HEK293 (cell line): ENCODE results near the gene CARMIL3.
"Not testable (repeated sequence)": the region's sequence is repeated elsewhere in the genome, so short reads cannot be mapped to it uniquely, and the experiment has no call there.

ENCODE experiments used
- CTCF ChIA-PET: fragments of 350-600 bp; formaldehyde crosslinking; extraction: SDS; loops from one replicate; lab custom pipeline; 2021; ENCODE audit warnings: antibody characterized with exemption; lab: Yijun Ruan, JAX
- POLR2A ChIA-PET: fragments of 300-600 bp; formaldehyde crosslinking; extraction: SDS; loops from one replicate; lab custom pipeline; 2020; ENCODE audit warnings: antibody characterized with exemption, inconsistent platforms; lab: Yijun Ruan, JAX
- H3K27ac ChIP-seq: fragments of 200-500 bp; sonication (Bioruptor generic); 2 replicates; pipeline ENCODE4 v1.5.1; 2014; ENCODE audit warnings: low read depth, low read length, control low read depth, inconsistent platforms; ENCODE audit errors: extremely low read depth
- H3K36me3 ChIP-seq, 2 experiments: fragments of 200-500 bp in 1 of 2; sonication (Bioruptor generic) in 1 of 2; 1 replicate in 1 of 2; 2 replicates in 1 of 2; pipeline ENCODE4 v1.5.1; 2014 to 2017; ENCODE audit warnings: inconsistent platforms in 2 of 2, low read length in 2 of 2; ENCODE audit not compliant: control insufficient read depth in 2 of 2, insufficient read depth in 1 of 2
- H3K4me1 ChIP-seq: fragments of 200-500 bp; sonication (Bioruptor generic); 2 replicates; pipeline ENCODE4 v1.5.1; 2014; ENCODE audit warnings: mild to moderate bottlenecking, low read length, inconsistent platforms; ENCODE audit not compliant: control insufficient read depth, insufficient read depth
- H3K4me3 ChIP-seq: 2 replicates; pipeline ENCODE4 v1.5.1; 2011; ENCODE audit warnings: low read depth, mild to moderate bottlenecking, control low read depth, low read length, moderate library complexity
- H3K9me3 ChIP-seq: fragments of 200-500 bp; sonication (Bioruptor generic); 2 replicates; pipeline ENCODE4 v1.5.1; 2014; ENCODE audit warnings: low read depth, low read length, inconsistent platforms; ENCODE audit not compliant: control insufficient read depth, insufficient read depth
- MEIS1 ChIP-seq: sonication (generic); formaldehyde crosslinking; IDR thresholded peaks from 2 replicates; pipeline ENCODE4 v1.8.1; 2022; ENCODE audit warnings: missing genetic modification reagents, mild to moderate bottlenecking, borderline replicate concordance
- PRDM10 ChIP-seq: fragments of 450-650 bp; formaldehyde crosslinking; IDR thresholded peaks from 2 replicates; pipeline ENCODE4 v1.5.1; 2016; ENCODE audit warnings: missing biosample characterization, missing genetic modification characterization
- ZBTB48 ChIP-seq: fragments of 450-650 bp; formaldehyde crosslinking; IDR thresholded peaks from 2 replicates; pipeline ENCODE4 v1.5.1; 2016; ENCODE audit warnings: missing biosample characterization, missing genetic modification characterization
- ZFP37 ChIP-seq: fragments of 450-650 bp; formaldehyde crosslinking; IDR thresholded peaks from 2 replicates; pipeline ENCODE4 v1.5.1; 2016; ENCODE audit warnings: missing biosample characterization, missing genetic modification characterization
- ZNF121 ChIP-seq: fragments of 450-650 bp; formaldehyde crosslinking; IDR thresholded peaks from 2 replicates; pipeline ENCODE4 v1.5.1; 2016; ENCODE audit warnings: missing biosample characterization, missing genetic modification characterization
- ZNF18 ChIP-seq: fragments of 450-650 bp; formaldehyde crosslinking; IDR thresholded peaks from 2 replicates; pipeline ENCODE4 v1.5.1; 2016; ENCODE audit warnings: missing biosample characterization, missing genetic modification characterization
- ZNF221 ChIP-seq: fragments of 450-650 bp; formaldehyde crosslinking; IDR thresholded peaks from 2 replicates; pipeline ENCODE4 v1.5.1; 2017; ENCODE audit warnings: missing biosample characterization, missing genetic modification characterization, borderline replicate concordance
- ZNF366 ChIP-seq: fragments of 450-650 bp; formaldehyde crosslinking; conservative IDR thresholded peaks from 2 replicates; pipeline ENCODE4 v1.5.1; 2016; ENCODE audit warnings: missing biosample characterization, missing genetic modification characterization
- ZNF596 ChIP-seq: fragments of 450-650 bp; IDR thresholded peaks from 2 replicates; pipeline ENCODE4 v1.5.0; 2018; ENCODE audit warnings: missing biosample characterization, mild to moderate bottlenecking, missing genetic modification characterization, moderate library complexity
- ZNF623 ChIP-seq: fragments of 450-650 bp; formaldehyde crosslinking; IDR thresholded peaks from 2 replicates; pipeline ENCODE4 v1.5.1; 2016; ENCODE audit warnings: missing biosample characterization, missing genetic modification characterization
- ZNF747 ChIP-seq: fragments of 450-650 bp; formaldehyde crosslinking; IDR thresholded peaks from 2 replicates; pipeline ENCODE4 v1.5.1; 2016; ENCODE audit warnings: missing biosample characterization, missing genetic modification characterization
- ZSCAN16 ChIP-seq: fragments of 450-650 bp; formaldehyde crosslinking; IDR thresholded peaks from 2 replicates; pipeline ENCODE4 v1.5.1; 2016; ENCODE audit warnings: missing biosample characterization, missing genetic modification characterization

The CARMIL3 gene

GRCh38 chr14:24036963-24037657 lies 14.7 kb upstream of the CARMIL3 start:
- TF ChIP-seq ZFP37 (tag by site-specific recombination), result 0 out of 2 replicates have a peak, but pooled peaks have one; percentile 3
- TF ChIP-seq, all 188 proteins: peak for 1; not testable (repeated sequence) for 187
- CTCF ChIA-PET, result interaction anchor here (0.8 kb wide), 1 partner anchor 13 kb away, joined by 4 read pairs; no protein-coding TSS in a partner anchor
- H3K4me3 ChIP-seq, H3K36me3 ChIP-seq, H3K9me3 ChIP-seq, H3K4me1 ChIP-seq: not testable (repeated sequence)
- POLR2A ChIA-PET, result interaction anchor here (1.0 to 1.2 kb wide), 2 partner anchors 45 to 158 kb away, joined by 3 to 4 read pairs; partner anchors contain the start of gene TM9SF1
- H3K27ac ChIP-seq, result peak overlapping the region; percentile 80; the same call in 1 of the 2 replicates

- no peaks in the 10 kb centered on the region for H3K9me3 ChIP-seq
- POLR2A ChIA-PET, result no interaction called here
- no peak overlapping the region for H3K27ac ChIP-seq
- H3K4me1 ChIP-seq, result no peaks in the 10 kb centered on the region
- TF ChIP-seq MEIS1 (no peak), ZNF747 (tag by site-specific recombination) (no peak), ZBTB48 (tag by site-specific recombination) (no peak)
- no peaks in the 10 kb centered on the region for H3K36me3 ChIP-seq
- CTCF ChIA-PET, result interaction anchor here (0.9 kb wide), 1 partner anchor 123 kb away, joined by 3 read pairs; the partner anchor contains the start of gene IRF9
- H3K4me3 ChIP-seq, result no peak overlapping the region
Measured at GRCh38 chr14:24037658-24038037, 14.2 kb upstream of the CARMIL3 start.

GRCh38 chr14:24038686-24039085 lies 13.1 kb upstream of the CARMIL3 start:
- Histone ChIP-seq H3K4me3 (no peak overlapping the region), H3K27ac (no peak overlapping the region), H3K36me3 (no peaks in the 10 kb centered on the region), H3K9me3 (no peaks in the 10 kb centered on the region), H3K4me1 (no peaks in the 10 kb centered on the region)
- CTCF ChIA-PET, result interaction anchor here (0.6 to 1.1 kb wide), 3 partner anchors 36 to 767 kb away, joined by 3 to 4 read pairs (median 3); partner anchors contain the start of gene IRF9
- TF ChIP-seq ZSCAN16, result no peak
- no peak for TF ChIP-seq ZNF366 (tag by site-specific recombination)
- TF ChIP-seq ZNF121 (tag by site-specific recombination), result no peak
- no peak for TF ChIP-seq PRDM10 (tag by site-specific recombination)
- no peak for TF ChIP-seq ZNF596 (tag by site-specific recombination)
- no peak for TF ChIP-seq ZNF623 (tag by site-specific recombination)
- TF ChIP-seq ZNF221 (tag by site-specific recombination), result no peak
- TF ChIP-seq, all 188 proteins: peak for 0
- POLR2A ChIA-PET, result no interaction called here

- TF ChIP-seq ZNF18 (tag by site-specific recombination), result no peak
- Histone ChIP-seq H3K27ac (no peak overlapping the region), H3K9me3 (no peaks in the 10 kb centered on the region), H3K36me3 (no peaks in the 10 kb centered on the region), H3K4me3 (no peak overlapping the region), H3K4me1 (no peaks in the 10 kb centered on the region)
- CTCF ChIA-PET, result no interaction called here
- POLR2A ChIA-PET, result no interaction called here
Measured at GRCh38 chr14:24040692-24041091, 11.1 kb upstream of the CARMIL3 start.
